HG02588 (cell line): ENCODE results near the gene MADD.

Source experiments
- ATAC-seq: cut with Tn5 transposase; IDR thresholded peaks from one replicate; pipeline ENCODE4 v1.9.1; 2021; ENCODE audit warnings: mild to moderate bottlenecking, moderate library complexity; ENCODE audit not compliant: unreplicated experiment

MADD gene

DNA sequence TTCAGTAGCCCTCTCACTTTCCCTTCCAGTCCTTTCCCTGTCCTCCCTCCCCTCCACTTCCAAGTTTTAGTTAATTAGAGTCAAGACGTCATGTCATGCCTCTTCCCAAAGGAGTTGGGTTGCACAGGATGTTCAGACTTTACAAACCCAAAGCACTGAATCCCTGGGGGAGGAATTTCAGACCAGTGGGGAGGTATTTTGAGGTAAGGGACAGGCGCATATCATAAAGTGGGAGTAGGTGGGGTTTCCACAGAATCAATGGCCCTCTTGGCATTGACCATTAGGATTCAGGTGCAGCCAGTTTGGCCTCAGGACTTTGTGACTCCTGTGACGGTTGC lies 20.6 kb upstream of the MADD start:
- no peak for ATAC-seq

DNA sequence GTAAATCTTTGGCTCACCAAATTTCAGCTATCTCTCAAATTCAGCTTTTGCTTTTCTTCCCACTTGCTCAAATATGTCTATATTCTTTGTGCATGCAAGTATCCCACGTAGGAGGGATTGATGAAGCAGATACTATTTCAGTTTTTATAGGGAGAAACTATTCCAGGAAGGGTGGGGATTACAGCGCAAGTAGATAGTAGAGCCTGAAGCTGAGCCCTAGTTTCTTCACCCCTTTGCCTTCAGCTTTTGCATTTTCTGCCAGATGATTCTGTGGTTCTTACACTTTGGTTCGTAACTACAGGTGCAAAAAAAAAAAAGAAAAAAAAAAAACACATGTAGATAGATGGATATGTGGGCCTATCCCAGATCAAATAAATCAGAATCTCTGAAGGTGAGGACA lies 18.2 kb upstream of the MADD start:
- no peak for ATAC-seq

DNA sequence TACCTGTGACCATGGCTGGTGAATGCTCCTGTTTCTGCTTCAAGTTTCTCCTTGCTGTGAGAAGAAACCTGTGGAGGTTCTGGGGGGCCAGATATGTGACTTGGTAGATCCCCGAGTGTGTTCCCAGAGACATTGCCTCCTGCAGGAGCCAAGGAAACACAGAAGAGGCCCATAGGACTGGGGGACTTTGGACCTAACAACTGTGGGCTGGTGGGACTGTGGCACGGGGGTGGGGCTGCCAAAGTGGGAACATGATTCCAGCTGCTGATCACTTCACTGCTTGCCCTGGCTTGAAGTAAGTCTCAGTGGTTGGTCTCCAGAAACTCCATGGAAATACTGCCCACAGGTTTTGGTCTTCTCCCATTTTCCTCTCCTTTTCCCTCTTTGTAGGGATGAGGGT lies 16.3 kb upstream of the MADD start:
- ATAC-seq = no peak

DNA sequence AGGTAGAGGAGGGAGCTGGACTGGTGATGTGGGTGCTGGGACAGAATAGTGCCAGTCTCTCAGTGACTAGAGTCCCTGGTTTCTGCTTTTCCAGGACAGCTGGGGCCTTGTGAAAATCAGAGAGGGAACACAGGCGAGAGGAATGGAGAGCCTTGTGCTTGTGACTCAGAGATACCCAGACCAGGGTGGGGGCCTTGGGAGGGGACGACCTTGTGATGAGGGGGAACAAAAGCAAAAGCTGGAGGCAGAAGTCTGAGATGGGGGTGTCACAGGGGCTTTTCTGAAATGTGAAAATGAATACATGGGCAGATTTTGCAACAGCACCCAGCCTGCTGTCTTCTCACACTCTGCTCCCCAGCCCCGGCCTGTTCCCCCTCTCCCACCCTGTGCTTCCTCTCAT lies 15.5 kb upstream of the MADD start:
- ATAC-seq = no peak

DNA sequence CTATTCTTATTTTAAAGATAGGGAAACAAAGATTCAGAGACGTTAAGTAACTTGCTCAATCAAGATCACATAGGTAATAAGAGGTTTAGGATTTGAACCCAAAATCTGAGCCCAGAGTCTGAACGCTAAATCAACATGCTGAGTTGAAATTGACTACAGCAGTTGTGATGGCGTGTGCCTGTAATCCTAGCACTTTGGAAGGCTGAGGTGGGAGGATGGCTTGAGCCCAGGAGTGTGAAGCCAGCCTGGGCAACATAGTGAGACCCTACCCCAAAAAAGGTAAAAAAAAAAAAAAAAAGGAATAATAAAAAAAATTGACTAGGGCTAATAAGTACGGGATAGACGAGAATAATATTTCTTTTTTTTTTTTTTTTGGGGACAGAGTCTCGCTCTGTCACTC lies 13.6 kb upstream of the MADD start:
- ATAC-seq = no peak

DNA sequence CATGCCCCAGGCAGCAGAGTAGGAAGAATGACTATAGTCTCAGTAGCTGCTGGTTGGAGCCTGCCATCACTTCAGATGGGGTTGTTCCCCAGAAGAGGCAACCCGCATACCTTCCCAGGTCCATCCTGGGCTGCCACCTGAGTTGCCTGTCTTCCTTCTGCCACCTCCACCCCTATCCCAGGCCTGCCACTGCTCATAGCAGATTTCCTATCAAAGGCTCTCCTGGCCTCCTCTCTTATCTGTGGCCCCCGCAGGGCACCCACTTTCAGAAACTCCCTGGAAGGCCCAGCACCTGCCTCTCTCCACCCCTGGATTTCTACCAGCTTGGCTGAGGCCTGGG lies 12.8 kb upstream of the MADD start:
- no peak for ATAC-seq

DNA sequence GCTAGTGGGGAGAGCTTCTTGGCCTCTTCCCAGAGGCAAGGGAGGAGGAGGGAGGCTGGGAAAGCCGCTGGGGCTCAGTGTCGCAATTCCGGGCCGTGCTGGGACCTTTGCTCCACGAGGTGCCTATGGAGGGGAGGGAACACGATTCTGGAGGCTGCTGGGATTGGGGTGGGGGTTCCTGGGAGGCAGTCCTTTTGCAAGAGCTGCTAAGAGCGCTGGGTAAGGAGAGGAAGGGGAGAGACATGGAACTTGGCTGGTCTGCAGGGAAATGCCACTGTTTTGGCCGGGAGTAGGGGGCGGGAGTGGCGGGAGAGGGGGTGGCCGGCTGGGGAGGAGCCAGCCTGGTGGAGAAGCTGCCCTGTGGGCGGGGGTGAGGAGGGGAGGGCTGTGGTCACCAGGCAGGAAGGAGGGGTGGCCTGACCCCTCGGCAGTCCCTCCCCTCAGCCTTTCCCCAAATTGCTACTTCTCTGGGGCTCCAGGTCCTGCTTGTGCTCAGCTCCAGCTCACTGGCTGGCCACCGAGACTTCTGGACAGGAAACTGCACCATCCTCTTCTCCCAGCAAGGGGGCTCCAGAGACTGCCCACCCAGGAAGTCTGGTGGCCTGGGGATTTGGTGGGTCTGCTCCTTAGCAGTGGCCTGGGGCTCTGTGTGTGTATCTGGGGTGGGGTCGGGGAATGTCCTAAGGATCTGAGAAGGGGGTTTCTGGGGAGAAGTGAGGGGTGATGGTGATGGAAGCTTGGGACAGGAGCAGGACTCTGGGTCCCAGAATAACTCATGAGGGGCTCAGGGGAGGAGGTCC lies 12.2 kb upstream of the MADD start, which contains the start of gene NR1H3:
NR1H3 (plus strand) TSS at position 480 of the 800 bp plus-strand sequence. CDS start 1,221 bp downstream, outside the sequence.
- ATAC-seq = no peak

DNA sequence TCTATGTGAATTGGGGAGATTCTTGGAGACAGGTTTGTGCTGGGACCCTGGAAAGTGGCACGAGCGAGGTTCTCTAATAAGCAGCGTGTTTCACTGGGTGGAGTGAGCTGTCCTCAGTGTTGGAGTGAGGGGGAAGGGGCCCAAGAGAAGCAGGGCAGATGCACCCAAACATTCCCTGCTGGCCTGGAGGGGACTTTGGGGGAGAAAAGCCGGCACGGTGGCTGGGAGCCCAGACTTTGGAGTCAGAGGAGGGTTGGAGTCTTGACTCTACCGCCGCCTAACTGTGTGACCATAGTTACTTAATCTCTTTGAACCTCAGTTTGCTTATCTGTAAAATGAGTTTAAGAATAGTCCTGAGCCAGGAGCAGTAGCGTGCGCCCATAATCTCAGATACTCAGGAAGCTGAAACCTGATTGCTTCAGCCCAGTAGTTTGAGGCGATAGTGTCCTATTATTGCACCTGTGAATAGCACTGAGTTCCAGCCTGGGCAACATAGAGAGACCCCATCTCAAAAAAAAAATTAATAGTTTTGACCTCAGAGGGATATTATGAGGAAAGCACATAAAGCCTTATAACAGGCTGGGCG lies 11.5 kb upstream of the MADD start:
- ATAC-seq = no peak

DNA sequence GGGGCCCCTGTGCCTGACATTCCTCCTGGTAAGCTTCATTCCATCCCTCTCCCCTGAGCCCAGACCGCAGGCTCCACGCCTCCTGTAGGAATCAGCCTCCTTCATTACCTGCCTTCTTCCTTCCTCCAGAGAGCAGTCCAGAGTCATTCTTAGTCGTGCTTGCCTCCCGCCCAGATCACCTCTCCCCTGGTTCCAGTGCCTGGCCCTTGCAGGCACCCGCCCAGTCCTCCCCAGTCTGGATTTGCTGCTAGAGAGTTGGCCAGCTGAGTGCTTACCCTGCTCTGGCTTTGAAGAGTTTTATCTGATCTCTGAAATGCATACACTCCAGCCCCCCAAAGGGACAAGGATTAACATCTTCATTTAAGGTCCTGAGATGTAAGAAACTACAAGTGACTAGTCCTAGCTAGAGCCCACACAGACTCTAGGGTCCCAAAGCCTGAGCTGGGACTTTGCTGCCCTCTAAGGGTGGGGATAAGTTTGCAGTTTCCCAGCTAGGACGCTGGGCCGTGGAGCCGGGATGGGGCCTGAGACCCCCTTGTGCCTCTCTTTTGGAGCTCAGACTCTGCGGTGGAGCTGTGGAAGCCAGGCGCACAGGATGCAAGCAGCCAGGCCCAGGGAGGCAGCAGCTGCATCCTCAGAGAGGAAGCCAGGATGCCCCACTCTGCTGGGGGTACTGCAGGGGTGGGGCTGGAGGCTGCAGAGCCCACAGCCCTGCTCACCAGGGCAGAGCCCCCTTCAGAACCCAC lies 10.5 kb upstream of the MADD start:
- ATAC-seq = no peak

DNA sequence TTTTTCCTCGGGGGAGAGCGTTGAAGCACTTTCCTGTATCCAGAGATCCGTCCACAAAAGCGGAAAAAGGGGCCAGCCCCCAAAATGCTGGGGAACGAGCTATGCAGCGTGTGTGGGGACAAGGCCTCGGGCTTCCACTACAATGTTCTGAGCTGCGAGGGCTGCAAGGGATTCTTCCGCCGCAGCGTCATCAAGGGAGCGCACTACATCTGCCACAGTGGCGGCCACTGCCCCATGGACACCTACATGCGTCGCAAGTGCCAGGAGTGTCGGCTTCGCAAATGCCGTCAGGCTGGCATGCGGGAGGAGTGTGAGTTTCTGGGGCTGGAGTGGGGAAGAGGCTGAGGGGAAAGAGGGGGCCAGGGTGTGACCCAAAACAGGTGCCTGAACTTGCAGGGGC lies 9.6 kb upstream of the MADD start:
- ATAC-seq = no peak

DNA sequence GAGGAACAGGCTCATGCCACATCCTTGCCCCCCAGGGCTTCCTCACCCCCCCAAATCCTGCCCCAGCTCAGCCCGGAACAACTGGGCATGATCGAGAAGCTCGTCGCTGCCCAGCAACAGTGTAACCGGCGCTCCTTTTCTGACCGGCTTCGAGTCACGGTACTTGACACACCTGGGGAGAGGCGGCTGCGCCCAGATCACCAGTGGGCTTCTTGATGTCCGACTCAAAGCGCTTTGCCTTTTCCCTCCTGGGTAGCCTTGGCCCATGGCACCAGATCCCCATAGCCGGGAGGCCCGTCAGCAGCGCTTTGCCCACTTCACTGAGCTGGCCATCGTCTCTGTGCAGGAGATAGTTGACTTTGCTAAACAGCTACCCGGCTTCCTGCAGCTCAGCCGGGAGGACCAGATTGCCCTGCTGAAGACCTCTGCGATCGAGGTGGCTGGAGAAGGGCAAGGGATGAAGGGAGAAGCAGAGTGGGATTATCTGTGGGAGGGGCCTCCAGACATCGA lies 8.6 kb upstream of the MADD start:
- ATAC-seq = no peak

DNA sequence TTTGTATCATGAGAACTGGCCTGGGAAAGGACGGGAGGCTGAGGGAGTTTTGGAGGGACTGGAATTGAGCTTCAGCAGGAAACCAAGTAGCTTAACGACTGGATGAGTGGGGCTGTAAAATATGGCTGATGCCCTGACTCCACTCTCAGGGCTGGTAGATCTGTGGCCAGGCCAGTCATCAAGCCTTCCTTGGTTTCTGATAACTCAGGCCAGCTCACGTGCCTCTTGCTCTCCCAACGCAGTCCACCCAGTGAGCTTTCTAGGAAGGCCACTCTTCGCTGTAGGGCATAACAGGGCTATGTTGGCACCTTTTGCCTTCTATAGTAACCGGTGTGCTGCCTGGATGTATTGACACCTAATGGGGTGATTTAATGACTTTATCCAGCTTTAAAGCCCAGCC lies 5.8 kb upstream of the MADD start:
- no peak for ATAC-seq

DNA sequence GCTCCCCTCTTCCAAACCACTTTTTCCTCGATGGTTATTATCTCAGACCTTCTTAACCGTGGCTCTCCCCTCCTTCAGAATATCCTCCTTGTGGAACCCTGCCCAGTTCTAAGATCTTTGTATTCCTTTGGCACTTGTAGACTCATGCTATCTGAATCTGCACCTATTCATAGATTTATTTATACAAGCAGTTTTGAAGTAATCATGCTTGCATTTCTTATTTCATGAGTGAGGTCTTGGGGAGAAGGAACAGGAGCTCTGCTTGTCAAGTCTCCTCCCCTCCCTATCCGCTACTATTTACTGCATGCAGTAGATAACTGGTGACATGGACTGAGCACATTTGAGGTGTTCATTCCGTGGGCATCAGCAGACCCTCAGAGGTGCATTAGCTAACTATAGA lies 5.4 kb upstream of the MADD start:
- ATAC-seq = no peak

DNA sequence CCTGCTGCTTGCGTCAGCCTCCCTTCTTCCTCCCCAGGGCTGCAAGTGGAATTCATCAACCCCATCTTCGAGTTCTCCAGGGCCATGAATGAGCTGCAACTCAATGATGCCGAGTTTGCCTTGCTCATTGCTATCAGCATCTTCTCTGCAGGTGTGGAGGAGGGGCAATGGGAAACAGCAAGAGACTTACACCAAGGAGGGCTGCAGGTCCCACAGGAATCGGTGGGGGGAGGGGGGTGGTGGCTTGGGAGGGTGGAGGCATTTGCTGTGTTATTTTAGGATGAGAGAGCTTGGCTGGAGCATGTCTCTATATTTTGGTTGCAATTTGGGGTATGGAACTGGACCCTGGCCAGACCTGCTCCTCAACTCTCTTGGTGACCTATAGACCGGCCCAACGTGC lies 2.1 kb upstream of the MADD start:
- no peak for ATAC-seq

DNA sequence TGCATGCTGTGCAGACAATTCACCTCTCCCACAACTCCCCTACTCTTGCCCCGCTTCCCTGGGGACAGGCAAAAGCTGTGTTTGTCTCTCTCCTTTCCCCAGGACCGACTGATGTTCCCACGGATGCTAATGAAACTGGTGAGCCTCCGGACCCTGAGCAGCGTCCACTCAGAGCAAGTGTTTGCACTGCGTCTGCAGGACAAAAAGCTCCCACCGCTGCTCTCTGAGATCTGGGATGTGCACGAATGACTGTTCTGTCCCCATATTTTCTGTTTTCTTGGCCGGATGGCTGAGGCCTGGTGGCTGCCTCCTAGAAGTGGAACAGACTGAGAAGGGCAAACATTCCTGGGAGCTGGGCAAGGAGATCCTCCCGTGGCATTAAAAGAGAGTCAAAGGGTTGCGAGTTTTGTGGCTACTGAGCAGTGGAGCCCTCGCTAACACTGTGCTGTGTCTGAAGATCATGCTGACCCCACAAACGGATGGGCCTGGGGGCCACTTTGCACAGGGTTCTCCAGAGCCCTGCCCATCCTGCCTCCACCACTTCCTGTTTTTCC lies 1.4 kb upstream of the MADD start:
- ATAC-seq = no peak

DNA sequence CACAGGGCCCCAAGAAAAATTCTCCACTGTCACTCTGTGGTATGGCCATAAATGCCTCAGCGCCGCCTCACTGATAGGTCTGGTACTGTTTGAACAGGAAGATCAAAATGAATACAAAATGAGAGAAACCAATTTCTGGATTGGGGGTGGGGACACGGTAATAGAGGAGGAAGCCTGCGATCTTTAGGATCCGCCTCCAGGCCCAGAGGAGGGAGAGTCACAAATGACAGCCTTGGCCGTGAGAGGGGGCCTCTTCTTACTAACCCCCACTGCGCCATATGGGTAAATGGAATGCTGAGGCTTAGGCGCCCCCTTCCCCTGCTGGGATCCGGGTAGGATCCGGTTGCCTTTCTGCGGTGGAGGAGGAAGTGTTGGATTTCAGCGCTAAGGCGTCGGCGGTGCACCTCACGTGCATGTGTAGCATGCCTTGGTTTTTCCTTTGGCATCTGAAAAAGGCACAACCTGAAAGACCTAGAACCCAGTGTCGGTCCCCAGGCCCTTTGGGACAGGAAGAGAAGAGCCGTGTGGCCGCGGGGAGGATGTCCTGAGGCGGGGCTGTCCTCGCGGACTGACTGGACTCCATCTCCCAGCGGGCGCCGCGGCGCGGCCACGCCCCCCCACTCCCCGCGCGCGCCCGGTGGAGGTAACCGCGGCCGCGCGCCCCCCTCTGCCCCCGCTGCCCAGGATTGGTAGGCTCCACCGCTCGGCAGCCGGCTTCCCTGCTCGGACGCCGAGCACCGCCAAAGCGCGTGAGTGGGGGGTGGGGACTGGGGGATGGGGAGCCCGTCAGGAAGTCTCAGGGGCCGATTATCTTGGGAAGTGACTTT lies 718 bp upstream of the MADD start:
- peak; percentile 56 for ATAC-seq

DNA sequence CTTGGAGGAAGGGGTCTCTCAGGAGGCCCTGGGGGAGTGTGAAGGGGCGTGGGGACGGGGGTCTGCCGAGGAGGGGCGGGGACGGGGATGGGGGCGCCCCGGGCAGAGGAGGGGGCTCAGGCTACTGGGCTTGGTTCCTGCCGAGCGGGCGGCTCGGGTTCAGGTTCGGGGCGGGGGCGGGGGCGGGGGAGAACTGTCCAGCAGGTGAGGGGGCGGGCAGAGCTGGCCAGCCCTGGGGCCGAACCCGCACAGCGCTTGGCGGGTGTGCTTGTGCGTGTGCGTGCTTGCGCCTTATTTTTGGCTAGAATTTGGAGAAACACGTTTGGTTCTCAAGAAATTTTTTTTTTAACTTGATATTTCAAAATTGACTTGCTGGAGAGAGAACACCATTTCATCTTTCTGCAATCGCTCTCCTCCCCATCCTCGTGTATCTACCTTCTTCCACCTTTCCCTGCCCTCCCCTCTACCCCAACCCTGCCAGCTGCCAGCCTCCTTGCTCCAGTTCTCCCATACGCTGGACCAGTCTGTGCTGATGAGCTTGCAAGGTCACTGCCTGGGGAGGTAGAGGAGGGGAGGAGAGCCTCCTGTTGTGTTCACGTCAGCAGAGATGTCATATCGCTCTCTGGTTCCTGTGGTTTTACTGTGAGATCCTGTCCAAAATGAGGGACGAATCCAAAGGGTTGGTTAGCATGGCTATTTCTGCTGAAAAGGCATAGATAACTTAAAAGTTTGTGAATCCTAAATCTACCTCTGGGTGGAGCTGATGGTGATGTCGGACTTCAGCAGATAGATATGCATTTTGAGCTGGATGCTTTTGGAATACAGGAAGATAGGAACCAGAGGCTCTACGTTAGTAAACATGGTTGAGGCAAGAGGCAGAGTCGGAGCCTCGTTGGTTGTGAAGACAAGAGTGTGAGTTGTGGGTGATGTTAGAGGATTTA lies 668 bp downstream of the MADD start:
- no peak for ATAC-seq

DNA sequence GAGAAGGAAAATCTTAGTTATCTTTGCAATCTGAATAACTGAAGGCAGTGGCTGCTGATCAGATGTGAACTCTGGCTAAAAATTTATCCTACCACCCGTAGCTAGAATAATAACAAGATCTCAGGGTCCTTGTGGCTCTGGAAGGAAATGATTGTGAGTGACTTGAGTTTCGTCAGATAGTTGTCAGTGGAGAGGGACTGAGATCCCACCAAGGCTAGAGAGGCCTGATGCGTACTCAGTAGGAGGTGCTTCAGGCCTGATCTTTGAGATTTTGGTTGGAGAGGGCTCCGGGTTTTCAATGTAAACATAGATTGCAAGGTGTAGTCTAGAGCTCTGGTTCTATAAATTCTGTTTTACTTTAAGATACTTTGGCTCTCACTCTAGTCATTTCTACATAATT lies 1.4 kb downstream of the MADD start:
- no peak for ATAC-seq

DNA sequence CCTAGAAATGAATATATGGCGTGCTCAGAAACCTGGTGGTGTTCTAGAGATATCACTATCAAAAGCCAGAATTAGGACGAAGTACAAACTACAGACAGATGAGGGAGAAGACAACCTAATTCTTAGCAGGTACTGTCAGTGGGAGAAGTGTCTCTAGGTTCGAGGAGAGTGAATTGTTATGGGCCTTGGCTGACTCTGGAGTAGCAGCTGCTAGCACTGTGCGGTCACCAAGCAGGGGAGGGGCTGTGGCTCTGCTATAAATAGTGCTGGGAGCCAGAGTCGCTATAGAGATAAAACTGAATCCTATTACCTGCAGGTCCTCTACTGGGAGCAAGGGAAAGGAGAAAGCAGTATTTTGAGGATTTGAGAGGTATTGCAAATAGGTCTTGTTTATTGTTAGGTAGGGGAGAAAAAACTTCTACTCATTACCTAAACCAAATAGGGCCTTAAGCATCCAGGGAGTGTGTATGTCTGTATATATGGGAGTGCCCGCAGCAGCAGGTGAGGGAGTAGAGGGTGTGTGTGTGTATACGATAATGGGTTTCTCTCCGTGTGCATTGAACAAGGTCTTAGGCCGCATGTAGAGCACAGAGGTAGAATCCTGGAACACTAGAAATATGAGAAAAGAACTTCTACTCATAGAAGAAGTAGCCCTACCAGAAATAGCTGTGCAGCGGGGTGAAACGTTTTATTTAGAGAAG lies 2.2 kb downstream of the MADD start:
- no peak for ATAC-seq
